ENCODE data around the gene TLK2. TPM values are rescaled to one million over a fixed set of nuclear protein-coding genes. Genes with fewer than 3 reads are reported as not detected.

The TLK2 gene
- total and polyA plus RNA-seq, 2 donors (not counting 3 experiments of a cell fraction or from before 2014, with no cell fraction given): 30.7 to 40.7 TPM

GRCh38 chr17:62644487-62645173 is 166.0 kb downstream of the TLK2 start:
- intact Hi-C loops (cut with micrococcal nuclease) (no loop called here), dilution Hi-C loops (cut with MboI; ENCODE audit: extremely low pct_ligation_motif_present, low sequenced_read_pairs) (no loop called here)
- no peaks in the 10 kb centered on the region for H3K36me3 ChIP-seq (ENCODE audit: control insufficient read depth in 2 of 2, extremely low read depth in 1 of 2, insufficient read depth in 2 of 2, low read length in 2 of 2)
- ChIA-PET POLR2A (no interaction called here), CTCF (no interaction called here)
- H3K27ac ChIP-seq (ENCODE audit: insufficient read depth, low read depth, low read length): no peak overlapping the region
- TF ChIP-seq MAX (IDR thresholded peaks at IDR 0.05; ENCODE audit: insufficient read depth, insufficient read length): no peak
- TF ChIP-seq FOS (IDR thresholded peaks at IDR 0.05; ENCODE audit: borderline replicate concordance, insufficient read depth, low read length): no peak
- TF ChIP-seq MYC (IDR thresholded peaks at IDR 0.05; ENCODE audit: low read depth, low read length): no peak
- TF ChIP-seq POLR2AphosphoS5 (IDR thresholded peaks at IDR 0.05; ENCODE audit: insufficient read depth, low read depth, low read length): no peak
- TF ChIP-seq GATA2 (IDR thresholded peaks at IDR 0.05; ENCODE audit: insufficient read depth, insufficient read length, low read depth, low read length): no peak
- TF ChIP-seq POLR2A (IDR thresholded peaks at IDR 0.05; ENCODE audit: low read depth, low read length): no peak
- no peak for TF ChIP-seq CTCF (IDR thresholded peaks at IDR 0.05; ENCODE audit: extremely low read depth in 1 of 2, insufficient read depth in 1 of 2, low read depth in 1 of 2, low read length in 2 of 2)
- no peak for TF ChIP-seq JUN (IDR thresholded peaks at IDR 0.05; ENCODE audit: borderline replicate concordance, insufficient read depth, insufficient read length, low read depth)
- TF ChIP-seq EZH2 (IDR thresholded peaks at IDR 0.05; ENCODE audit: borderline replicate concordance, low read depth, low read length, severe bottlenecking): no peak
- FAIRE-seq (no peak), DNase-seq (ENCODE audit: low read depth, low spot score) (no peak)
- H3K9me1 ChIP-seq (replicated peaks; ENCODE audit: control insufficient read depth, extremely low read depth, insufficient read depth, low read length): no peaks in the 10 kb centered on the region
- no peak overlapping the region for H2AFZ ChIP-seq (ENCODE audit: low read depth, low read length)
- H3K9ac ChIP-seq (replicated peaks; ENCODE audit: extremely low read depth, insufficient read depth, low read length): no peak overlapping the region
- H4K20me1 ChIP-seq (replicated peaks; ENCODE audit: control insufficient read depth, extremely low read depth, insufficient read depth, low read length): no peaks in the 10 kb centered on the region
- BruUV-seq (replicated peaks): no TSS peak
- H3K9me3 ChIP-seq (replicated peaks; ENCODE audit: control insufficient read depth, insufficient read depth, low read length): no peaks in the 10 kb centered on the region
- no peaks in the 10 kb centered on the region for H3K79me2 ChIP-seq (ENCODE audit: control insufficient read depth, insufficient read depth, low read length)
- H3K4me2 ChIP-seq (ENCODE audit: insufficient read depth, low read length): no peak overlapping the region
- no peaks in the 10 kb centered on the region for H3K4me1 ChIP-seq (ENCODE audit: control insufficient read depth, extremely low read depth, insufficient read depth, low read length)
- H3K4me3 ChIP-seq (replicated peaks in 1 of 3; ENCODE audit: insufficient read depth in 1 of 3, low read depth in 1 of 3, low read length in 3 of 3): no peak overlapping the region
- H3K27me3 ChIP-seq (ENCODE audit: control insufficient read depth in 2 of 2, insufficient read depth in 2 of 2, low read length in 2 of 2): no peaks in the 10 kb centered on the region

Data from endothelial cell of umbilical vein (primary cell).